ENCODE measurements around the gene DDX42.
"Not testable (repeated sequence)": the region's sequence is repeated elsewhere in the genome, so short reads cannot be mapped to it uniquely, and the experiment has no call there.

The DDX42 gene

DNA sequence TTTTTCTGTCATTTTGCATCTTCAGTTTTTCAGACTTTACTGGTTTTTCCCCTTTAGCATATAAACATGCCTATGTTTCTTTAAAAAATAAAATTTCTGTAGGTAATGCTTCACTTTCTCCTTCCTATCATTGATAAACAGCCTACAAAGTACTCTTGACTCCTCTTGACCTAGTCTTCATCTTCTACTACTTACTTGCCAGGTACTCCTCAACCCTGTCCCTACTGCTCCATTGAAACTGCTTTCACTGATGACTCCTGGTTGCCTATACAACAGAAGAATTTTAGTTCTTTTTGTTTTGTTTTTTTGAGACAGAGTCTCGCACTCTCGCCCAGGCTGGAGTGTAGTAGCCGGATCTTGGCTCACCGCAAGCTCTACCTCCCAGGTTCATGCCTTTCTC, 7.0 kb downstream of the DDX42 start:
- DNase-seq (ENCODE audit: low spot score), result no peak

DNA sequence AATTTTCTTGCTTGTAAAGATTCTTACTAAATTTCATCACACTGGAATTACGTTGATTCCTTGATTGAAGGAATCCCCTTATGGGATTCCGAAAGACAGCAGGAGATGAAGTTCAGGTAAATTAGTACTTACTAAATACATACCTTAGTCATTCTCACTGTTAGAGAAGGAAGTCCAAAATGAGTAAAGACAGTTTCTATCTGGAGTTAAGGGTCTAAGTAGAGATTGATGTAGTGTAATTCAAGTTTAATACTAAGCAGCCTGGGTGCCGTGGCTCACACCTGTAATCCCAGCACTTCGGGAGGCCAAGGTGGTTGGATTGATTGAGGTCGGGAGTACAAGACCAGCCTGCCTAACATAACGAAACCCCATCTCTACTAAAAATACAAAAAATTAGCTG, 9.6 kb downstream of the DDX42 start:
- DNase-seq (ENCODE audit: low spot score), result no peak

DNA sequence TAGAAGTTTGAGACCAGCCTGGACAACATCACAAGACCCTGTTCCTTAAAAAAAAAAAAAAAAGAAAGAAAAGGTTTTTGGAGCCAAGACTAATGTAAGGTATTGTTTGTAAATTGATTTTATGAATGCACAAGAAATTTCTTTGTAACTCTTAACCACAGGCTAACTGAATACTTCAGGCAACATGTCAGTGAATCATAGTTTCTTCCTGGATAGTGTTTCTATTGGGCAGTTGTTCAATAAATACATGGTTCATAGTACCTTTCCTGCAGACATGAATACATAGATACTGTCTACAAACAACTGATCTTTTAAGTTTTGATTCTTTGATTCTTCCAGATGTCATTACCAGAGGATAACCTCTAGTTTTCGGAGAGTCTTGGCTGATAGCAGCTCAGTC, 11.6 kb downstream of the DDX42 start:
- no peak for DNase-seq (ENCODE audit: low spot score)

DNA sequence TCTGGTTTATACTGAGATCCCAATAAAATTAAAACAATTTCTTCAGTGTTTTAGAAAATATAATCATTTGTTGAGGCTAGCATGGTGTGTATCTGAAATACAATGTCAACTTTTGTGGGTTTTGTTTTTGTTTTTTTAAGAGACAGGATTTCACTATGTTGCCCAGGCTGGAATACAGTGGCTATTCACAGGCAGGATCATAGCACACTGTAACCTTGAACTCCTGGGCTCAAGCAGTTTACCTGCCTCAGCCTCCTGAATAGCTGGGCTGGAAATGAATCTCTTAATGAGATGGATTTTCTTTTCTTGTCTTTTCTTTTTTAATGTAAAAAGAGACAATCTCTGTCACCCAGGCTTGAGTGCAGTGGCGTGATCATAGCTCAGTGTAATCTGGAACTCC, 12.1 kb downstream of the DDX42 start:
- DNase-seq (ENCODE audit: low spot score), result no peak

DNA sequence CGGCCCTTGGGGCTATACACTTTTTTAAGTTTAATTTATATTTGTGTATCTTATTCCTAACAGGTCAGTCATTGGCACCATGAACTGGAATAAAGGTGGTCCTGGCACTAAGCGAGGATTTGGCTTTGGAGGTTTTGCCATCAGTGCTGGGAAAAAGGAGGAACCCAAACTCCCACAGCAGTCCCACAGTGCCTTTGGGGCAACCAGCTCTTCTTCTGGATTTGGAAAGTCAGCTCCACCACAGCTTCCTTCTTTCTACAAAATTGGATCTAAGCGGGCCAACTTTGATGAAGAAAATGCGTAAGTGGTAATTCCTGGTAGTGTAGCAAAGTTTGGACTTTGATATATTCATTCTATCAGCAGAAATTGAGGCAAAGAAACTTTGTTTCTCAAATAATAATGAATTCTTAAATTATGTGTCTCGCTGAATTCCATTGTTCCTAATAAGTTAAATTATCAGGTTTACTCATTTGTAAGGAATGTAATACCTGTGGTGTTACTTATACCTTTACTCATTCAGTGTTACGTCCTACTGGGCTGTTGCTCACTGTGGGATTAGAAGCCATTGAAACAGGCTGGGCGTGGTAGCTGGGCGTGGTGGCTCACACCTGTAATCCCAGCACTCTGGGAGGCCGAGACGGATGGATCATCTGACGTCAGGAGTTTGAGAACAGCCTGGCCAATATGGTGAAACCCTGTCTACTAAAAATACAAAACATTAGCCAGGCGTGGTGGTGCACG, 13.2 kb downstream of the DDX42 start:
- DNase-seq (ENCODE audit: low spot score), result no peak

DNA sequence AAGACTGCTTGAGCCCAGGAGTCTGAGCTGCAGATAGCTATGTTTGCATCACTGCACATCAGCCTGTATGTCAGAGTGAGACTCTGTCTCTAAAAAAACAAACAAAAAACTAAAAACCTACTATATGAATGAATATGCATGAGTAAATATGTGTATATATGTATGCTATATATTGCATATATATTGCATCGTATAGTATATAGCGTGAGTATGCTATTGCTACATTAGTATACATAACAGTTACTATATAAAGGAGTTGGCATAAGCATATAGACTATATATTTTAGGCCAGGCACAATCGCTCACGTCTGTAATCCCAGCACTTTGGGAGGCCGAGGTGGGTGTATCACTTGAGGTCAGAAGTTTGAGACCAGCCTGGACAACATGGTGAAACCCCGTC, 16.1 kb downstream of the DDX42 start:
- no peak for DNase-seq (ENCODE audit: low spot score)

DNA sequence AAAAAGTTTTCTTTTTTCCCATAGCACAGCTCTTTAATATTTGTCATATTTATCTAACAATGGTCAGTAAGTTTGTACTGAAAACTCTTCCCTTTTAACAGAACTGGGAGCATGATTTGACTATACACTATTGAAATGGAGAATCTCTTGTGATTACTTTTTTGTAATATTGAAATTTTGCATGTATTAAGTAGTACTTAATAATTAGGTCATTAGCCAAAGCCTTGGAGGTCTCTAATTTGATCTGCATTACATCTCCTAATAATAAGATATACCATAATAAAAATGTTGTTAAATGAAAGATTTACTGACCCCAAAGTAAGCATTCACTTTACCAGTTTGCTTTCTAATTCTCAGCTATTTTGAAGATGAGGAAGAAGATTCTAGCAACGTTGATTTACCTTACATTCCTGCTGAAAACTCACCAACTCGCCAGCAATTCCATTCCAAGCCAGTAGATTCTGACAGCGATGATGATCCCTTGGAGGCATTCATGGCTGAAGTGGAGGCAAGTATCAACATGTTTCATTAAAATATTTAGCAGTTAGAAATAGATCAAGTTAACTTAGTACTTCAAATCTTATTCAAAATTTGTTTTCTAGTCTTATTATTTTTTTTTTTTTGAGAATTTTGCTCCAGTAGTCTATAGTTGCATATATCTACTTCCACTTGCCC, 18.2 kb downstream of the DDX42 start:
- no peak for DNase-seq (ENCODE audit: low spot score)

DNA sequence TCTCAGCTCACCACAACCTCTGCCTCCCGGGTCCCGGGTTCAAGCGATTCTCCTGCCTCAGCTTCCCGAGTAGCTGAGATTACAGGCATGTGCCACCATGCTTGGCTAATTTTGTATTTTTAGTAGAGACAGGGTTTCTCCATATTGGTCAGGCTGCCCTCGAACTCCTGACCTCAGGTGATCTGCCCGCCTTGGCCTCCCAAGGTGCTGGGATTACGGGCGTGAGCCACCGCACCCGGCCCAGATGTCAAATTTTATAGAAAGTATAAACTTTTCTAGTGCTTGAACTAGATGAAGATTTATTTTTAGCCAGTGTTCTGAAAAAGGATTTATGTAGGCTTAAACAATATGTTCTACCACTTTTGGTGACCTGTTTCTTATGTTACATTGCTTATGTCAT, 22.4 kb downstream of the DDX42 start:
- not testable (repeated sequence) for DNase-seq (ENCODE audit: low spot score)

DNA sequence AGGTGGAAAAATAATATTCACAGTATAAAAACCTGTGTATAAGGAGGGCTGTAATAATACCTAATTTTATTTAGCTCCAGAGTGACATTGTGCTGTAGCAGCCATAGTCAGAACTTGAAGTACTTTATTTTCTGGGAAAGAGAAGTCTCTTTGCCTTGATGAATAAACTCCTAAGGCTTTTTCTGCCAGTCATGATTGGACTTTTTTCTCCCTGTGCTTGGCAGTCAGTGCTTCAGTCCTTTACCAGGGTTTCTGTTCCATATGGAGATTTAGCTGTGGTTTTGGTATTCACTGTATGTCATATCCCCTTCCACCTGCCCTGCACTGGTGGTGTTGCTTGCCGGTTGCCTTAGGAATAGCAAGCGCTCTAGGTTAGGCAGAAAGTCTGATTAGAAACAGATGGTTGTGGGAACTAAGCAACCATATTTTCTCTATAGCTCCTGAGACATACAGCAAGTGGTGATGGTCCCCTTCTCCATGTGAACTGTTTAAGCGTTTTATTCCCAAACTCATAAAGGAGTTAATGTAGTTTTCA, 24.7 kb downstream of the DDX42 start:
- DNase-seq (ENCODE audit: low spot score), result no peak

DNA sequence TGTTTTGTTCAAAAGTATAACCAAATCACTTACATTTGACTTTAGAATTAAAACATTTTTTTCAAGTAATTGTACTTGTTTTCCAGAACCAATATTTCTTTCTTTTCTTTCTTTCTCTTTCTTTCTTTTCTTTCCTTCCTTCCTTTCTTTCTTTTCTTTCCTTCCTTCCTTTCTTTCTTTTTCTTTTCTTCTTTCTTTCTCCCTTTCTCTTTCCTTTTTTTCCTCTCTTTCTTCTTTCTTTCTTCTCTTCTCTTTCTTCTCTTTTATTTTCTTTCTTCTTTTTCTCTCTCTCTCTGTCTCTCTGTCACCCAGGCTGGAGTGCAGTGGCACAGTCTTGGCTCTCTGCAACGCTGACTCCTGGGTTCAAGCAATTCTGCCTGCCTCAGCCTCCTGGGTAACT, 26.8 kb downstream of the DDX42 start:
- DNase-seq (ENCODE audit: low spot score), result no peak

DNA sequence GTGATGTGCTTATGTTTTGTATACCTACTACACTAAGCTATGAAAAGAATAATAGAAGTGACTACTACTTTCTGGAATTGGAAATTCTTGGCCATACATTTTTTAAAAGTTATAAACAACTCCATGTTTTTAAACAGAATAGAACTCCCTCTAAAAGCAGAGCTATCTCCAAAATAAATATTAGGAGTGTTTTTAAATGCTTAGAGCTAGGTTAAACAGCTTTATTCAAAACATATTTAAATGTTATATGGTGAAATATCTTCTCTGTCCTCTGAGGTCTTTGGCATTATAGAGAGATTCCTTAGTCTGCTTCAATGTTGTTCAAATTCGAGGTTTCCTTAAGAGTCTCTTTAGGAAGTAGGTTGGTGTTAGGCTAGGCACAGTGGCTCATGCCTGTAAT, 30.4 kb downstream of the DDX42 start:
- DNase-seq (ENCODE audit: low spot score), result no peak

DNA sequence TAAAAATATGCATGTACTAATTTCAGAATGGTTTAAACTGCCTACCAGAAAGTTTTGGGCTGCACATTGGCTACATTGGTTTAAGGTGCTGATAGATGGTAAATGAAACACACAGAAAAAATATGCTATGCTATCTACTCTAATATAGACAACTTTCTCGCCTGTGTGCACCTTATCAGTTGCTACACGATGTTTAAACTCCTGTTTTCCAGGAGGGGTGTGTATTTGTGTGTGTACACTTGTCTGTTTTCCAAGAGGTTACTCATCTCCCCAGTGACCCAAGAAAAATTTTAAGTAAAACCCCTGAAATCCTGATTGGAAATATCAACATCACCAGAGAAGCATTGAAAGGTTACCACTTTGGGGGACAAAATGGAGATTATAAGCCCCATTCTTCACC, 31.6 kb downstream of the DDX42 start:
- no peak for DNase-seq (ENCODE audit: low spot score)

DNA sequence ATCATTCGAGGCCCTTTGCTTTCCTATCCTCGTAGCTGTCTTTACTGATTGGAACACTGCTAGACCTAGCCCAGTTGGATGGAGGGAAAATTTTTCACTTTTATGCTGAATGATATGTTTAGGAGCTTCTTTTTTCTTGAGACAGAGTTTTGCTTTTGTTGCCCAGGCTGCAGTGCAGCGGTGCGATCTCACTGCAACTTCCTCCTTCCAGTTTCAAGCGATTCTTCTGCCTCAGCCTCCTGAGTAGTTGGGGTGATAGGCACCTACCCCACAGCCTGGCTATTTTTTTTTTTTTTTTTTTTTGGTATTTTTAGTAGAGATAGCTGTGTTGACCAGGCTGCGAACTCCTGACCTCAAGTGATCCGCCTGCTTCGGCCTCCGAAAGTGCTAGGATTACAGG, 36.0 kb downstream of the DDX42 start:
- DNase-seq (ENCODE audit: low spot score), result no peak

DNA sequence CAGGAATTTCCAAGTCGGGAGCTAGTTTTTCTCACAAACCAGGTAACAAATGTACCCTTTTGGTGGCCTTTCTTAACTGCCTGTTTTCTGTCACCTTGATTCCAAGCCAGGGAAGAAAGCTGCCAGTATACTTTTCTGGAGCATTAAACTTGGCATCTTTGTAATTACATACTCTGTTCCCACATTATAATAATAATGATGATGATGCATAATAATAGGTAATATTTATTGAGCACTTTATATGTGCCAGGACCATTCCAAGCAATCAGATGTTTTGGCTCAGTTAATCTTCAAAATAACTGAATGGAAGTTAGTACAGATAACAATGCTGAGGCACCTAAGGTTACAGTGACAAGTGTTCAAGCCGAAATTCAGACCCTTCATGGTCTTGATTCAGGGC, 42.2 kb downstream of the DDX42 start:
- no peak for DNase-seq (ENCODE audit: low spot score)

DNA sequence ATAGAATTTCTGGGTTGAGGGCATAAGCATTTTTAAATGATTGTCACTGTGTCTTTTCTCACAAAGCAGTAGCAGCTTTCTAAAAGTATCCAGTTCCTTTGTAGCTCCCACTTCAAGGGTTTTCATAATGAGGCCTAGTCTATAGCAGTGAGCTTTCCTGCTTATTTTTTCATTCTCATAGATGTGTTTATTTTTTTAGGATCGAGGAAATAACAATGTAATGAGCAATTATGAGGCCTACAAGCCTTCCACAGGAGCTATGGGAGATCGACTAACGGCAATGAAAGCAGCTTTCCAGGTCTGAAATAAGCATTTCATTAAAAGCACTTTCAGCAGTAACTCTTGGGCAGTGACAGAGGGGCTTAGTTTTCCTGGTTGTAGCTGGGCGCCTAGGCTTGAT, 42.7 kb downstream of the DDX42 start:
- DNase-seq (ENCODE audit: low spot score), result no peak

DNA sequence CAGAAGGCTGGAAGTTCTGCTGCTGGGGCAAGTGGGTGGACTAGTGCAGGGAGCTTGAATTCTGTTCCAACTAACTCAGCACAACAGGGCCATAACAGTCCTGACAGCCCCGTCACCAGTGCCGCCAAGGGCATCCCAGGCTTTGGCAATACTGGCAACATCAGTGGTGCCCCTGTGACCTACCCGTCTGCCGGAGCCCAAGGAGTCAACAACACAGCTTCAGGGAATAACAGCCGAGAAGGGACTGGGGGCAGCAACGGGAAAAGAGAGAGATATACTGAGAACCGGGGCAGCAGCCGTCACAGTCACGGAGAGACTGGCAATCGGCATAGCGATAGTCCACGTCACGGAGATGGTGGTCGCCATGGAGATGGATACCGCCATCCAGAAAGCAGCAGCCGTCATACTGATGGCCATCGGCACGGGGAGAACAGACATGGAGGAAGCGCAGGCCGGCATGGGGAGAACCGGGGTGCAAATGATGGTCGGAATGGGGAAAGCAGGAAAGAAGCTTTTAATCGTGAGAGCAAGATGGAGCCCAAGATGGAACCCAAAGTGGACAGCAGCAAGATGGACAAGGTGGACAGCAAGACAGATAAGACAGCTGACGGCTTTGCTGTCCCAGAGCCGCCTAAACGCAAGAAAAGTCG, 43.9 kb downstream of the DDX42 start:
- DNase-seq (ENCODE audit: low spot score), result no peak

DNA sequence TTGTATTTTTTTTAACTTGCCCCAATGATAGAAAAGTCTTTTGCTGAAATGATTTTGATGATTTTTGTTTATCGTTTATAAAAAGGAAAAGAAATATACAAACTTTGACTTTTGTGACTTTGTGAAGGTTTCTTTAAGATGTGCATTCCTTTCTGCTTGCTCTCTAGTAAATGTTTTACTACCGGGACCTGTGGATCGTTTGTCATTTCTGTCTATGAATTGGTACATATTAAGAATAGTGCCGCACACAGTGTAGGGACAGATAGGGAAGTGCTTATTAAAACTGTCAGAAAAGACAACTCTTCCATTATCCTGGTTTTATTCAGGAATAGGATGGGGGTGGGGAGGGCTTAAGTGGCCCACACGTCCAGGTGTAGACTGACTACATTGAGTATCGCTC, 45.2 kb downstream of the DDX42 start:
- no peak for DNase-seq (ENCODE audit: low spot score)

DNA sequence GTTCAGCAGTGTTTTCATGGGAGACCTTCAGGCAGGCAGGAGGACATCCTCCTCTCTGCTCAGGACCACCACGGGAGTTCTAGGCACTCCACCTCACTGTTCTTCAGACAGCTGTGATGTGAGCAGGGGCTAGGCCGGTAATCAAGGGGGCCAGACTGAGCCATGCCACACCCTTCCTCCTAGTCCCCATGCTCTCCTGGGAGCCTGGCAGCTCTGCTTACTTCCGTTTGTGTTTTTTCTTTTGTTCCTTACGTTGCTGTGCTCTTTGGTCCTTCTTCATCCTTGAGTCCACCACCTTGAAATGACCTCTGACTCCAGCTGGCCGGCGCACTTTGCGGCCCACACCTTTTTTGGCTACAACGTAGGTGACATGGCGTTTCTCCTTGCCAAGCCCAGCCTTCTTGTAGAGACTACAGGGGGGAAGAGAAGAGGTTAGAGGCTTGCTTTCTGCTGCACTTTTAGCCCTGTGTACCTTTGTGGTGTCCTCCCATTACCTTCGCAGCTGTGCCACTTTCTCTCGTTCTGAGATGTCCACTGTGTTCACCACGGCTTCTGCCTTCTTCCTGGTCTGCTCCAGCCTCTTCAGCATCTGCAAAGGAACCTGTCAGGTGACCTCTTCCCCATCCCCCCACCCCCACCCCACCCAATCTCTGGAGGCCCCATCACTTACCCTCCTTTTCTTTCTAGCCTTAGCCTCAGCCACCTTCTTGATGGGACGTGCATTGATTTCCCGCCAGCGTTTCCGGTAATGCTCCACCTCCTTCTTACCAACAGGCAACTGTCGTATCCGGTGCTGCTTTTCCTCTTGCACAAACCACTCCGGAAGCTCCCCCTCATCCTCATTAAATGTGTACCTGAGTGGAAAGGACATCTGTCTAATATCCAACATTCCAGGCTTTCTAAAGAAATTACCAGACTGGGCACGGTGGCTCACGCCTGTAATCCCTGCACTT, 45.9 kb downstream of the DDX42 start:
- DNase-seq (ENCODE audit: low spot score), result no peak

DNA sequence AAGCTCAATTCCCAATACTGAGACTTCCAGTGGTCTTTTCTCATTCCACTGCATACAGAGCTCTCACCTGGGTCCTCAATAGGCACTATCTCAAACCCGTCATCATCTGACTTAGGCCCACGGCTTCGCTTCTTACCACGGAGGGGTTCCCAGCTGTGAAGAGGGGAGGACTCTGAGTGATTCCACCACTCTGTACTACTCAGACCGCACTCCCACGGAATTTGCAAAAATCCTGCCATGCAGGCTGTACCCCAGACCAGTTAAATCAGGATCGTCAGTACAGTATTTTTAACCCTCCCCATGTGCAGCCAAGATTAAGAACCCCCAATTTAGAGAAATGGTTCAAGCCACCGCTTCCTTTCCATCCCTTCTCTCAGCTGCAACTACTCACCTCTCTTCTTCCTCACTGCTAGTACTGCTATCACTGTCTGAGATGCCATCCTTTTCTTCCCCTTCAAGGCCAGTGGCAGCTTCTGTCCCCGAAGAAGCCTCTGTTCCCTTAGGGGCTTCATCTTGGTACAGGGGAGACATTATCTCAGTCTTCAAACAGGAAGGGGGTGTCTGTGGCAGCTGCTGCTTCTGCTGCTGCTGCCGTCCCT, 47.1 kb downstream of the DDX42 start:
- DNase-seq (ENCODE audit: low spot score), result no peak

DNA sequence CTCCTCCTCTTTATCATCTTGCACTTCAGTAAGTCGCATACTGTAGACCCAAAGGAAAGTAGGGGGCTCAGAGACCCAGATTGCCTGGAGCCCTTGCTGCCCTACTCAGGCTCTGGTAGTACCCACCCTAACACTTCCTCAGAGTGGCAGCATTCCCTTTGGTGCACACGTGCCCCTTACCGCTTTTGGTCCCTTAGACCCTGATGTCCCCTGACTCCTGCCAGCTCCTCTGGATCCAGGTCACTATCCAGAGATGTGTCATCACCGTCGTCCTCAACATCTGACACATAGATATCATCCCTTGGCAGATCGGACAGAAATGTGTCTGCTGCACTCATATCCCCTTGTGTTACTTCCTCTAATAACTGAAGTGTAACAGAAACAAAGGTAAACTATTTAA, 47.8 kb downstream of the DDX42 start:
- DNase-seq (ENCODE audit: low spot score), result no peak

DNA sequence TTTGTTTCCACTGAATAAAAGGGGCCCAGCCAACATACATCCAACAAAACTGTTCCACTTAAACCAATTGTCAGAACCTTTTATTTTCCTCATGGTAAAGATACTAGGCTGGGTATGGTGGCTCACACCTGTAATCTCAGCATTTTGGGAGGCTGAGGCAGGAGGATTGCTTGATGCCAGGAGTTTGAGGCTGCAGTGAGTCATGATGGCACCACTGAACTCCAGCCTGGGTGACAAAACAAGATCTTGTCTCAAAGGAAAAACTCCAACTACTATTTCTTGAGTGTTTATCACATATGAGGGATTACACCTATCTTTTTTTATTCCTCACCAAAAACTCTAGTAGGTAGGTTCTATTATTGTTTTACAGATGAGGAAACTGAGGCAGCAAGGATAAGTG, 48.6 kb downstream of the DDX42 start:
- DNase-seq (ENCODE audit: low spot score), result no peak

All from globus pallidus (tissue), 1 donor.